IMR-90 (cell line): Measurements from ENCODE around the gene ANHX. TPM values are rescaled to one million over a fixed set of nuclear protein-coding genes. Genes with fewer than 3 reads are reported as not detected.

Source experiments
- ATAC-seq: fragments of 200-7000 bp; cut with Tn5 transposase; 2 replicates; pipeline ENCODE4 v1.9.1; 2020; ENCODE audit warnings: low read depth, mild to moderate bottlenecking, moderate library complexity
- BruUV-seq: library from RNA; stranded (reverse); fragments of 400-500 nt; replicated peaks from 2 replicates; lab custom pipeline; 2021; lab: Mats Ljungman, UMichigan
- CTCF ChIA-PET: fragments of 300-600 bp; formaldehyde crosslinking; extraction: SDS; loops from one replicate; lab custom pipeline; 2021; ENCODE audit warnings: antibody characterized with exemption; lab: Yijun Ruan, JAX
- POLR2A ChIA-PET: fragments of 300-600 bp; sonication (Branson Sonifier 250); formaldehyde crosslinking; loops from one replicate; lab custom pipeline; 2022; ENCODE audit warnings: antibody characterized with exemption; ENCODE audit not compliant: unreplicated experiment; lab: Charles Lee
- DNase-seq: peaks from one replicate; pipeline ENCODE4 v3.0.0; 2013
- H2AFZ ChIP-seq: replicated peaks from 2 replicates; pipeline ENCODE3; 2013; ENCODE audit warnings: low read length, mild to moderate bottlenecking; ENCODE audit not compliant: poor library complexity
- H2AK5ac ChIP-seq: 2 replicates; pipeline ENCODE4 v1.6.1; 2013; ENCODE audit warnings: low read depth, low read length, inconsistent platforms
- H2AK9ac ChIP-seq: replicated peaks from 2 replicates; pipeline ENCODE3; 2013; ENCODE audit warnings: mild to moderate bottlenecking, low read depth, low read length, moderate library complexity; ENCODE audit not compliant: poor library complexity
- H2BK120ac ChIP-seq: 2 replicates; pipeline ENCODE4 v1.6.1; 2013; ENCODE audit warnings: low read depth, low read length, inconsistent platforms
- H2BK15ac ChIP-seq: 3 replicates; pipeline ENCODE4 v1.6.1; 2013; ENCODE audit warnings: low read depth, low read length, inconsistent platforms
- H2BK20ac ChIP-seq: 2 replicates; pipeline ENCODE4 v1.6.1; 2013; ENCODE audit warnings: low read depth, mild to moderate bottlenecking, inconsistent platforms, low read length, moderate library complexity
- H2BK5ac ChIP-seq: 2 replicates; pipeline ENCODE4 v1.6.1; 2013; ENCODE audit warnings: mild to moderate bottlenecking, low read depth, low read length, inconsistent platforms; ENCODE audit not compliant: poor library complexity, severe bottlenecking
- H3K14ac ChIP-seq: replicated peaks from 2 replicates; pipeline ENCODE4 v1.6.1; 2013; ENCODE audit warnings: low read depth, low read length, inconsistent platforms
- H3K18ac ChIP-seq: 2 replicates; pipeline ENCODE4 v1.6.1; 2013; ENCODE audit warnings: low read depth, low read length, control low read depth
- H3K23ac ChIP-seq: 2 replicates; pipeline ENCODE4 v1.6.1; 2013; ENCODE audit warnings: low read depth, low read length, inconsistent platforms
- H3K27ac ChIP-seq: 2 replicates; pipeline ENCODE4 v1.5.1; 2013; ENCODE audit warnings: mild to moderate bottlenecking, control low read depth, low read length; ENCODE audit not compliant: insufficient read depth
- H3K27me3 ChIP-seq: 2 replicates; pipeline ENCODE4 v1.6.1; 2013; ENCODE audit warnings: low read length; ENCODE audit not compliant: control insufficient read depth, insufficient read depth
- H3K36me3 ChIP-seq: 2 replicates; pipeline ENCODE4 v1.6.1; 2013; ENCODE audit warnings: low read length, mixed read lengths; ENCODE audit not compliant: control insufficient read depth, insufficient read depth
- H3K4ac ChIP-seq: 2 replicates; pipeline ENCODE4 v1.6.1; 2013; ENCODE audit warnings: low read depth, low read length, inconsistent platforms
- H3K4me1 ChIP-seq: 2 replicates; pipeline ENCODE4 v1.6.1; 2013; ENCODE audit warnings: low read length, mixed read lengths; ENCODE audit not compliant: control insufficient read depth, insufficient read depth
- H3K4me2 ChIP-seq: 2 replicates; pipeline ENCODE4 v1.6.1; 2013; ENCODE audit warnings: low read depth, mild to moderate bottlenecking, control low read depth, low read length, moderate library complexity
- H3K4me3 ChIP-seq: 2 replicates; pipeline ENCODE4 v1.5.1; 2013; ENCODE audit warnings: low read depth, mild to moderate bottlenecking, control low read depth, low read length, moderate library complexity; ENCODE audit not compliant: insufficient read depth
- H3K56ac ChIP-seq: 2 replicates; pipeline ENCODE4 v1.6.1; 2013; ENCODE audit warnings: low read length, inconsistent platforms; ENCODE audit not compliant: insufficient read depth; ENCODE audit errors: extremely low read depth
- H3K79me1 ChIP-seq, 2 experiments: 2 replicates each; pipeline ENCODE4 v1.6.1; 2013; ENCODE audit warnings: low read length in 2 of 2, inconsistent platforms in 1 of 2, low read depth in 1 of 2
- H3K9ac ChIP-seq: 2 replicates; pipeline ENCODE4 v1.6.1; 2013; ENCODE audit warnings: low read depth, low read length, control low read depth
- H3K9me1 ChIP-seq: 2 replicates; pipeline ENCODE4 v1.6.1; 2013; ENCODE audit warnings: low read length, inconsistent platforms; ENCODE audit not compliant: insufficient read depth
- H3K9me3 ChIP-seq: 2 replicates; pipeline ENCODE4 v1.6.1; 2013; ENCODE audit warnings: low read length; ENCODE audit not compliant: control insufficient read depth, insufficient read depth
- H4K20me1 ChIP-seq: 2 replicates; pipeline ENCODE4 v1.6.1; 2013; ENCODE audit warnings: low read length, inconsistent platforms; ENCODE audit not compliant: insufficient read depth
- H4K5ac ChIP-seq: 2 replicates; pipeline ENCODE4 v1.6.1; 2013; ENCODE audit warnings: mild to moderate bottlenecking, low read depth, low read length, control low read depth
- H4K8ac ChIP-seq, 2 experiments: 2 replicates each; pipeline ENCODE4 v1.6.1; 2013; ENCODE audit warnings: low read depth in 2 of 2, low read length in 2 of 2, control low read depth in 1 of 2, inconsistent platforms in 1 of 2
- H4K91ac ChIP-seq: 2 replicates; pipeline ENCODE4 v1.6.1; 2013; ENCODE audit warnings: low read depth, low read length, inconsistent platforms; ENCODE audit not compliant: insufficient read depth
- BHLHE40 ChIP-seq: fragments of 150-350 bp; IDR thresholded peaks from 2 replicates; pipeline ENCODE4 v1.6.1; 2016; ENCODE audit warnings: mild to moderate bottlenecking, low read depth, low read length
- CEBPB ChIP-seq: IDR thresholded peaks from 2 replicates; pipeline ENCODE4 v1.6.1; 2012; ENCODE audit warnings: low read depth, low read length, improper control_type of control experiment
- FOS ChIP-seq: fragments of 150-350 bp; IDR thresholded peaks from 2 replicates; pipeline ENCODE4 v1.6.1; 2016; ENCODE audit warnings: low read depth, low read length
- MAFK ChIP-seq: IDR thresholded peaks from 2 replicates; pipeline ENCODE4 v1.6.1; 2012; ENCODE audit warnings: low read depth, low read length, improper control_type of control experiment
- POLR2A ChIP-seq: IDR thresholded peaks from 2 replicates; pipeline ENCODE4 v1.6.1; 2012; ENCODE audit warnings: mild to moderate bottlenecking, low read depth, low read length
- RAD21 ChIP-seq: IDR thresholded peaks from 2 replicates; pipeline ENCODE4 v1.6.1; 2012; ENCODE audit warnings: low read length, improper control_type of control experiment
- RFX5 ChIP-seq: IDR thresholded peaks from 2 replicates; pipeline ENCODE4 v1.8.0; 2012; ENCODE audit warnings: low read depth, mild to moderate bottlenecking, low read length, moderate library complexity
- SMC3 ChIP-seq: fragments of 150-350 bp; IDR thresholded peaks from 2 replicates; pipeline ENCODE4 v1.6.1; 2016; ENCODE audit warnings: low read depth, mild to moderate bottlenecking, antibody characterized with exemption, low read length, moderate library complexity
- WGBS, 2 experiments: methylation state at CpG; one replicate each; pipeline versions ENCODE4 v1.1.5 to v1.1.7; 2013; ENCODE audit warnings: missing lambda C conversion rate in 2 of 2; ENCODE audit not compliant: insufficient read length in 1 of 2; ENCODE audit errors: extremely low coverage in 2 of 2; 5-methylcytosine and 5-hydroxymethylcytosine counted together
- dilution Hi-C: fragments of 300-500 bp; cut with HindIII; formaldehyde crosslinking; loops from one replicate; pipeline ENCODE4 v1.14.3; 2018; ENCODE audit warnings: low sequenced_read_pairs; ENCODE audit not compliant: unreplicated experiment
- in situ Hi-C: fragments of 300-500 bp; cut with MboI; formaldehyde crosslinking; loops from 3 replicates; pipeline ENCODE4 v1.14.3; 2019; ENCODE audit warnings: low sequenced_read_pairs, inconsistent platforms, mixed read lengths
- intact Hi-C: fragments of 100-400 bp; cut with micrococcal nuclease; formaldehyde crosslinking; loops from 2 replicates; pipeline ENCODE4 v1.10.0; 2022
- polyA plus RNA-seq, 3 experiments: library from polyadenylated mRNA; depleted of rRNA; stranded (reverse); fragments of >200 nt; gene quantifications; 2 replicates each; pipeline ENCODE4 v1.2.3, GENCODE V29; 2012; ENCODE audit warnings: low replicate concordance in 1 of 3
- total RNA-seq: library from RNA; depleted of rRNA; stranded (reverse); fragments of >200 nt; gene quantifications from 2 replicates; pipeline ENCODE4 v1.2.3, GENCODE V29; 2012
- TF ChIP-seq, protein P1 (sequence below): fragments of 150-350 bp; IDR thresholded peaks from 2 replicates; pipeline ENCODE4 v1.6.1; 2017; ENCODE audit warnings: mild to moderate bottlenecking, antibody characterized with exemption, low read length, low read depth
- TF ChIP-seq, protein P2 (sequence below): fragments of 150-350 bp; IDR thresholded peaks from 2 replicates; pipeline ENCODE4 v1.6.1; 2016; ENCODE audit warnings: low read depth, mild to moderate bottlenecking, low read length, moderate library complexity, borderline replicate concordance

ANHX gene
- total and polyA plus RNA-seq, 2 of the 4 experiments (the other 2 are of a cell fraction), result not detected

DNA sequence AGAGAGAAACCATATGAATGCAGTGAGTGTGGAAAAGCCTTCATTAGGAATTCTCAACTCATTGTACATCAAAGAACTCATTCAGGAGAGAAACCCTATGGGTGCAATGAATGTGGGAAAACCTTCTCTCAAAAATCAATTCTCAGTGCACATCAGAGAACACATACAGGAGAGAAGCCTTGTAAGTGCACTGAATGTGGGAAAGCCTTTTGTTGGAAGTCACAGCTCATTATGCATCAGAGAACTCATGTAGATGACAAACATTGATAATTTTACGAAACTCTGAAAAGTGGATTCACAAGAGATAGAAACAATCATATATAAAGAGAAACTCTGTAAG lies 31.4 kb downstream of the ANHX start:
- CTCF ChIA-PET, result no interaction called here
- TF ChIP-seq, protein P1, sequence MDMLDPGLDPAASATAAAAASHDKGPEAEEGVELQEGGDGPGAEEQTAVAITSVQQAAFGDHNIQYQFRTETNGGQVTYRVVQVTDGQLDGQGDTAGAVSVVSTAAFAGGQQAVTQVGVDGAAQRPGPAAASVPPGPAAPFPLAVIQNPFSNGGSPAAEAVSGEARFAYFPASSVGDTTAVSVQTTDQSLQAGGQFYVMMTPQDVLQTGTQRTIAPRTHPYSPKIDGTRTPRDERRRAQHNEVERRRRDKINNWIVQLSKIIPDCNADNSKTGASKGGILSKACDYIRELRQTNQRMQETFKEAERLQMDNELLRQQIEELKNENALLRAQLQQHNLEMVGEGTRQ, result no peak
- TF ChIP-seq, protein P2, sequence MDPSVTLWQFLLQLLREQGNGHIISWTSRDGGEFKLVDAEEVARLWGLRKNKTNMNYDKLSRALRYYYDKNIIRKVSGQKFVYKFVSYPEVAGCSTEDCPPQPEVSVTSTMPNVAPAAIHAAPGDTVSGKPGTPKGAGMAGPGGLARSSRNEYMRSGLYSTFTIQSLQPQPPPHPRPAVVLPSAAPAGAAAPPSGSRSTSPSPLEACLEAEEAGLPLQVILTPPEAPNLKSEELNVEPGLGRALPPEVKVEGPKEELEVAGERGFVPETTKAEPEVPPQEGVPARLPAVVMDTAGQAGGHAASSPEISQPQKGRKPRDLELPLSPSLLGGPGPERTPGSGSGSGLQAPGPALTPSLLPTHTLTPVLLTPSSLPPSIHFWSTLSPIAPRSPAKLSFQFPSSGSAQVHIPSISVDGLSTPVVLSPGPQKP, result no peak
- TF ChIP-seq MAFK (no peak), BHLHE40 (no peak), CEBPB (no peak), FOS (no peak), SMC3 (no peak), POLR2A (no peak), RFX5 (no peak), RAD21 (no peak)
- dilution Hi-C loops, result no loop called here

More for the DNA sequence above, 31.4 kb downstream of the ANHX start:
- no peak overlapping the region for H3K4ac ChIP-seq
- intact Hi-C loops, result no loop called here
- no peak overlapping the region for H4K5ac ChIP-seq
- H3K23ac ChIP-seq, result no peak overlapping the region
- no peak overlapping the region for H2BK120ac ChIP-seq
- H3K4me3 ChIP-seq, result no peak overlapping the region
- no peak overlapping the region for H3K56ac ChIP-seq
- in situ Hi-C loops, result no loop called here
- no CpG with 5 or more reads among the region's 1 CpG for WGBS, 2 experiments
- no peaks in the 10 kb centered on the region for H3K27me3 ChIP-seq
- no peak overlapping the region for H2BK15ac ChIP-seq
- no peak overlapping the region for H4K91ac ChIP-seq
- peaks cover 64% of the 10 kb centered on the region for H3K9me3 ChIP-seq
- H2AK9ac ChIP-seq, result no peak overlapping the region
- BruUV-seq, result no TSS peak
- no peaks in the 10 kb centered on the region for H3K4me1 ChIP-seq
- H2AK5ac ChIP-seq, result no peak overlapping the region
- H3K4me2 ChIP-seq, result no peak overlapping the region
- POLR2A ChIA-PET, result no interaction called here
- no peak overlapping the region for H3K27ac ChIP-seq
- H3K9ac ChIP-seq, result no peak overlapping the region
- H4K8ac ChIP-seq, result no peak overlapping the region
- DNase-seq (no peak), ATAC-seq (no peak)
- peaks cover 0 to 3% of the 10 kb centered on the region in 2 experiments; a peak in 1 of 4 replicates for H3K79me1 ChIP-seq
- no peak overlapping the region for H2AFZ ChIP-seq
- no peaks in the 10 kb centered on the region for H4K20me1 ChIP-seq
- no peak overlapping the region for H3K18ac ChIP-seq
- H3K9me1 ChIP-seq, result no peaks in the 10 kb centered on the region
- no peak overlapping the region for H3K14ac ChIP-seq
- peaks cover 23% of the 10 kb centered on the region for H3K36me3 ChIP-seq
- no peak overlapping the region for H2BK20ac ChIP-seq
- no peak overlapping the region for H2BK5ac ChIP-seq
